Esophagus muscularis mucosa (tissue), 4 donors: Measurements from ENCODE around the gene SSTR5. TPM values are rescaled to one million over a fixed set of nuclear protein-coding genes. Genes with fewer than 3 reads are reported as not detected.

Experiments used
- DNase-seq: peaks from one replicate; pipeline ENCODE4 v3.0.0-alpha.2; 2017; ENCODE audit errors: extremely low spot score
- H3K27ac ChIP-seq, 4 donors: fragments of 200-600 bp; sonication (generic); replicated peaks in 1 of 4; 1 replicate in 3 of 4; 2 replicates in 1 of 4; pipeline ENCODE4 v1.5.1; 2016 to 2019; ENCODE audit warnings: mild to moderate bottlenecking in 1 of 4
- H3K27me3 ChIP-seq, 4 donors: fragments of 200-600 bp; sonication (generic); one replicate each; pipeline versions ENCODE4 v1.5.1 to v1.6.0; 2016 to 2019
- H3K36me3 ChIP-seq, 4 donors: fragments of 200-600 bp; sonication (generic); one replicate each; pipeline ENCODE4 v1.5.1; 2016 to 2019
- H3K4me1 ChIP-seq, 4 donors: fragments of 200-600 bp; sonication (generic); one replicate each; pipeline ENCODE4 v1.5.1; 2016 to 2019
- H3K4me3 ChIP-seq, 4 donors: fragments of 200-600 bp; sonication (generic); 1 replicate in 2 of 4; 2 replicates in 2 of 4; pipeline ENCODE4 v1.5.1; 2016 to 2019; ENCODE audit warnings: mild to moderate bottlenecking in 4 of 4, moderate library complexity in 1 of 4
- H3K9me3 ChIP-seq, 4 donors: fragments of 200-600 bp; sonication (generic); 1 replicate in 3 of 4; 2 replicates in 1 of 4; pipeline ENCODE4 v1.5.1; 2016 to 2019
- CTCF ChIP-seq, 3 experiments: fragments of 200-600 bp in 2 of 3; fragments of 450-650 bp in 1 of 3; sonication (generic) in 2 of 3; IDR thresholded peaks; one replicate each; pipeline ENCODE4 v1.5.1; 2017 to 2019; ENCODE audit warnings: antibody characterized with exemption in 3 of 3, mild to moderate bottlenecking in 2 of 3, moderate library complexity in 1 of 3
- EP300 ChIP-seq: sonication (generic); formaldehyde crosslinking; IDR thresholded peaks from one replicate; pipeline ENCODE4 v1.6.1; 2017; ENCODE audit warnings: antibody characterized with exemption
- POLR2A ChIP-seq: fragments of 450-650 bp; IDR thresholded peaks from one replicate; pipeline ENCODE4 v1.6.1; 2017; ENCODE audit warnings: antibody characterized with exemption, moderate library complexity, mild to moderate bottlenecking, low read depth
- POLR2AphosphoS5 ChIP-seq, 2 donors: sonication (generic); formaldehyde crosslinking; IDR thresholded peaks; one replicate each; pipeline ENCODE4 v1.6.1; 2017; ENCODE audit warnings: antibody characterized with exemption in 2 of 2
- whole genome bisulfite sequencing: methylation state at CpG from one replicate; pipeline ENCODE4 v1.1.5; 2018; 5-methylcytosine and 5-hydroxymethylcytosine counted together
- intact Hi-C: fragments of 100-400 bp; cut with DNase I; formaldehyde crosslinking; loops from one replicate; pipeline ENCODE4 v1.15.1; 2023
- total RNA-seq, 4 donors: library from RNA; depleted of rRNA; stranded (reverse); fragments of >200 nt; gene quantifications; one replicate each; pipeline versions ENCODE4 v1.1.0 to v1.2.1, GENCODE V29; 2016

The SSTR5 gene
- total RNA-seq, 4 donors from 2014 or later, result not detected

- no peak overlapping the region for H3K27ac ChIP-seq
- 83% methylated on average over 8 of the region's 42 CpGs for WGBS
- intact Hi-C loops, result no loop called here
These were observed 11.9 kb upstream of the SSTR5 start for GRCh38 chr16:1060416-1061340.

GRCh38 chr16:1061769-1062505 is 10.6 kb upstream of the SSTR5 start:
- peaks cover 0 to 10% (median 4%) of the 10 kb centered on the region in 4 donors for H3K9me3 ChIP-seq
- no peak for DNase-seq
- peaks cover 0 to 92% (median 28%) of the 10 kb centered on the region in 4 donors for H3K27me3 ChIP-seq
- H3K27ac ChIP-seq, result no peak overlapping the region
- TF ChIP-seq POLR2A (no peak), POLR2AphosphoS5 (IDR thresholded peaks at IDR 0.05) (no peak), CTCF (IDR thresholded peaks at IDR 0.05) (no peak), EP300 (no peak)
- H3K36me3 ChIP-seq, result no peaks in the 10 kb centered on the region
- 79% methylated on average over 30 of the region's 43 CpGs for WGBS
- no peak overlapping the region for H3K4me3 ChIP-seq
- intact Hi-C loops, result no loop called here
- H3K4me1 ChIP-seq, result no peaks in the 10 kb centered on the region

More at GRCh38 chr16:1060416-1061340, 11.9 kb upstream of the SSTR5 start:
- Histone ChIP-seq H3K4me1 (no peaks in the 10 kb centered on the region), H3K4me3 (no peak overlapping the region), H3K36me3 (no peaks in the 10 kb centered on the region), H3K27me3 (peaks cover 0 to 91% (median 25%) of the 10 kb centered on the region in 4 donors), H3K9me3 (peaks cover 0 to 13% (median 6%) of the 10 kb centered on the region in 4 donors)
- TF ChIP-seq POLR2AphosphoS5 (IDR thresholded peaks at IDR 0.05) (no peak), EP300 (no peak), POLR2A (no peak), CTCF (IDR thresholded peaks at IDR 0.05) (no peak)
- DNase-seq, result no peak

GRCh38 chr16:1062895-1063294 is 9.7 kb upstream of the SSTR5 start:
- Histone ChIP-seq H3K4me1 (no peaks in the 10 kb centered on the region), H3K27ac (no peak overlapping the region), H3K27me3 (peaks cover 0 to 92% (median 20%) of the 10 kb centered on the region in 4 donors), H3K9me3 (peaks cover 0 to 7% (median 2%) of the 10 kb centered on the region in 4 donors), H3K36me3 (no peaks in the 10 kb centered on the region), H3K4me3 (no peak overlapping the region)
- 59% methylated on average over 5 of the region's 20 CpGs for WGBS
- no peak for DNase-seq
- intact Hi-C loops, result no loop called here
- no peak for TF ChIP-seq POLR2A
- TF ChIP-seq POLR2AphosphoS5 (IDR thresholded peaks at IDR 0.05), result no peak
- TF ChIP-seq CTCF (IDR thresholded peaks at IDR 0.05), result no peak
- TF ChIP-seq EP300, result no peak

- peaks cover 0 to 5% (median 2%) of the 10 kb centered on the region in 4 donors for H3K9me3 ChIP-seq
- intact Hi-C loops, result no loop called here
- no peak overlapping the region for H3K4me3 ChIP-seq
- no peak for TF ChIP-seq POLR2A
- no peak for TF ChIP-seq CTCF (IDR thresholded peaks at IDR 0.05)
- TF ChIP-seq POLR2AphosphoS5 (IDR thresholded peaks at IDR 0.05), result no peak
- no peak for TF ChIP-seq EP300
- no peak overlapping the region for H3K27ac ChIP-seq
- no peaks in the 10 kb centered on the region for H3K36me3 ChIP-seq
- 71% methylated on average over 19 of the region's 21 CpGs for WGBS
- no peaks in the 10 kb centered on the region for H3K4me1 ChIP-seq
- H3K27me3 ChIP-seq, result peaks cover 0 to 92% (median 16%) of the 10 kb centered on the region in 4 donors
- DNase-seq, result no peak
These were observed 8.8 kb upstream of the SSTR5 start for GRCh38 chr16:1063728-1064127.
